SK-N-SH (cell line): ENCODE measurements around the gene MINK1. TPM values are rescaled to one million over a fixed set of nuclear protein-coding genes. Genes with fewer than 3 reads are reported as not detected.

Experiments
- CTCF ChIA-PET: fragments of 300-600, 350-600 bp; formaldehyde crosslinking; extraction: SDS; loops from one replicate; lab custom pipeline; 2021; lab: Yijun Ruan, JAX
- POLR2A ChIA-PET: fragments of 350-600 bp; sonication (Branson Sonifier 250); formaldehyde crosslinking; extraction: SDS; loops from one replicate; lab custom pipeline; 2020; ENCODE audit warnings: antibody characterized with exemption, inconsistent platforms; lab: Yijun Ruan, JAX
- DNase-seq: peaks from one replicate; pipeline ENCODE4 v3.0.0; 2012
- H2AFZ ChIP-seq: fragments of 200-600 bp; sonication (generic); 2 replicates; pipeline ENCODE4 v1.8.1; 2016; ENCODE audit warnings: antibody characterized with exemption, mild to moderate bottlenecking, low read depth
- H3F3A ChIP-seq: fragments of 200-600 bp; sonication (generic); replicated peaks from 2 replicates; pipeline ENCODE3; 2016; ENCODE audit warnings: antibody characterized with exemption, mild to moderate bottlenecking; ENCODE audit not compliant: insufficient read depth
- H3K27ac ChIP-seq, 2 experiments: fragments of 200-500 bp in 1 of 2; fragments of 200-600 bp in 1 of 2; sonication (Bioruptor generic) in 1 of 2; sonication (generic), shearing (Covaris generic) in 1 of 2; 2 replicates each; pipeline versions ENCODE4 v1.5.1 to v1.6.1; 2014 to 2016; ENCODE audit warnings: low read depth in 2 of 2, inconsistent platforms in 1 of 2, low read length in 1 of 2, mild to moderate bottlenecking in 1 of 2, mixed read lengths in 1 of 2
- H3K27me3 ChIP-seq: fragments of 200-600 bp; sonication (generic), shearing (Covaris generic); 2 replicates; pipeline ENCODE4 v1.6.1; 2016; ENCODE audit warnings: mixed run types; ENCODE audit not compliant: insufficient read depth
- H3K36me3 ChIP-seq, 2 experiments: fragments of 200-500 bp in 1 of 2; fragments of 200-600 bp in 1 of 2; sonication (Bioruptor generic) in 1 of 2; sonication (generic) in 1 of 2; replicated peaks in 1 of 2; 2 replicates each; pipeline versions ENCODE3 to v1.5.1; 2014 to 2016; ENCODE audit warnings: low read length in 1 of 2, mild to moderate bottlenecking in 1 of 2; ENCODE audit not compliant: insufficient read depth in 2 of 2, control insufficient read depth in 1 of 2
- H3K4me1 ChIP-seq, 2 experiments: fragments of 200-500 bp in 1 of 2; fragments of 200-600 bp in 1 of 2; sonication (Bioruptor generic) in 1 of 2; sonication (generic), shearing (Covaris generic) in 1 of 2; 2 replicates each; pipeline versions ENCODE4 v1.5.1 to v1.6.1; 2014 to 2016; ENCODE audit warnings: low read depth in 1 of 2, low read length in 1 of 2, mixed run types in 1 of 2; ENCODE audit not compliant: insufficient read depth in 2 of 2, control insufficient read depth in 1 of 2
- H3K4me2 ChIP-seq: fragments of 200-600 bp; sonication (generic), shearing (Covaris generic); 2 replicates; pipeline ENCODE4 v1.6.1; 2017; ENCODE audit warnings: mixed run types
- H3K4me3 ChIP-seq, 2 experiments: fragments of 200-500 bp in 1 of 2; fragments of 200-600 bp in 1 of 2; sonication (Bioruptor generic) in 1 of 2; sonication (generic), shearing (Covaris generic) in 1 of 2; 2 replicates each; pipeline versions ENCODE4 v1.5.1 to v1.8.1; 2014 to 2016; ENCODE audit warnings: low read depth in 2 of 2, inconsistent platforms in 1 of 2, low read length in 1 of 2, mild to moderate bottlenecking in 1 of 2, mixed read lengths in 1 of 2, moderate library complexity in 1 of 2
- H3K79me2 ChIP-seq: fragments of 200-600 bp; sonication (generic); 2 replicates; pipeline ENCODE4 v1.8.1; 2017; ENCODE audit warnings: mild to moderate bottlenecking; ENCODE audit not compliant: insufficient read depth
- H3K9ac ChIP-seq: fragments of 200-600 bp; sonication (generic); 2 replicates; pipeline ENCODE4 v1.6.1; 2017; ENCODE audit warnings: mixed run types
- H3K9me2 ChIP-seq: fragments of 200-600 bp; sonication (generic); 2 replicates; pipeline ENCODE4 v1.6.1; 2017; ENCODE audit warnings: mixed run types
- H3K9me3 ChIP-seq: fragments of 200-600 bp; sonication (generic); 2 replicates; pipeline ENCODE4 v1.6.1; 2017; ENCODE audit warnings: mixed run types, mild to moderate bottlenecking, moderate library complexity
- H4K20me1 ChIP-seq: fragments of 200-600 bp; sonication (generic); 2 replicates; pipeline ENCODE4 v1.6.1; 2017; ENCODE audit warnings: mild to moderate bottlenecking, mixed run types; ENCODE audit not compliant: insufficient read depth
- CHD2 ChIP-seq: fragments of 150-350 bp; IDR thresholded peaks from 2 replicates; pipeline ENCODE4 v1.6.1; 2018; ENCODE audit warnings: low read length; ENCODE audit not compliant: partially characterized antibody
- EZH2phosphoT487 ChIP-seq: fragments of 200-600 bp; sonication (generic); IDR thresholded peaks from 2 replicates; pipeline ENCODE4 v1.6.1; 2017; ENCODE audit warnings: low read depth, mixed run types, mild to moderate bottlenecking, antibody characterized with exemption, moderate library complexity, borderline replicate concordance
- FOXJ3 ChIP-seq: sonication (generic); formaldehyde crosslinking; IDR thresholded peaks from 2 replicates; pipeline ENCODE4 v1.5.1; 2020; ENCODE audit warnings: mild to moderate bottlenecking, missing genetic modification reagents
- FOXM1 ChIP-seq: IDR thresholded peaks from 2 replicates; pipeline ENCODE4 v1.4.0; 2012; ENCODE audit warnings: low read depth, mild to moderate bottlenecking
- JUND ChIP-seq: IDR thresholded peaks from 2 replicates; pipeline ENCODE4 v1.4.0; 2012
- NFIC ChIP-seq: IDR thresholded peaks from 2 replicates; pipeline ENCODE4 v1.4.0; 2012; ENCODE audit warnings: borderline replicate concordance
- NRF1 ChIP-seq: IDR thresholded peaks from 2 replicates; pipeline ENCODE4 v1.6.1; 2012; ENCODE audit warnings: low read depth, mild to moderate bottlenecking, low read length
- PBX3 ChIP-seq: IDR thresholded peaks from 2 replicates; pipeline ENCODE4; 2012
- POLR2AphosphoS5 ChIP-seq: IDR thresholded peaks from 2 replicates; pipeline ENCODE4 v1.6.1; 2012; ENCODE audit warnings: low read depth, low read length
- RCOR1 ChIP-seq: fragments of 150-350 bp; IDR thresholded peaks from 2 replicates; pipeline ENCODE4 v1.6.1; 2017; ENCODE audit warnings: antibody characterized with exemption, low read length
- REST ChIP-seq: IDR thresholded peaks from 2 replicates; pipeline ENCODE4 v1.6.1; 2012; ENCODE audit warnings: mild to moderate bottlenecking, low read depth, low read length, moderate library complexity
- RFX5 ChIP-seq: IDR thresholded peaks from 2 replicates; pipeline ENCODE4 v1.6.1; 2012; ENCODE audit warnings: mild to moderate bottlenecking, improper control_type of control experiment, low read length
- RXRA ChIP-seq: IDR thresholded peaks from 2 replicates; pipeline ENCODE4 v1.4.0; 2012; ENCODE audit warnings: low read depth, mild to moderate bottlenecking, borderline replicate concordance
- SIN3A ChIP-seq: IDR thresholded peaks from 2 replicates; pipeline ENCODE4 v1.6.1; 2012; ENCODE audit warnings: low read depth, mild to moderate bottlenecking, low read length, moderate library complexity, borderline replicate concordance
- TAF1 ChIP-seq: IDR thresholded peaks from 2 replicates; pipeline ENCODE4 v1.6.1; 2012; ENCODE audit warnings: low read depth, mild to moderate bottlenecking, low read length, moderate library complexity, borderline replicate concordance
- TCF12 ChIP-seq: IDR thresholded peaks from 2 replicates; pipeline ENCODE4 v1.4.0; 2012
- USF1 ChIP-seq: IDR thresholded peaks from 2 replicates; pipeline ENCODE4 v1.4.0; 2012; ENCODE audit warnings: low read depth, borderline replicate concordance
- USF2 ChIP-seq: fragments of 150-350 bp; IDR thresholded peaks from 2 replicates; pipeline ENCODE4 v1.6.1; 2017; ENCODE audit warnings: antibody characterized with exemption, low read length, low read depth, borderline replicate concordance
- YY1 ChIP-seq: IDR thresholded peaks from 2 replicates; pipeline ENCODE4 v1.4.0; 2012; ENCODE audit warnings: low read depth, mild to moderate bottlenecking
- WGBS: methylation state at CpG from one replicate; pipeline ENCODE4 v1.1.6; 2017; ENCODE audit warnings: low lambda C conversion rate; 5-methylcytosine and 5-hydroxymethylcytosine counted together
- polyA plus RNA-seq, 3 experiments: library from polyadenylated mRNA; depleted of rRNA; stranded (reverse); fragments of >200 nt; gene quantifications; 2 replicates each; pipeline ENCODE4 v1.2.3, GENCODE V29; 2012

MINK1 gene
- polyA plus RNA-seq, 1 of the 3 experiments (the other 2 are of a cell fraction) = 64.7 TPM

- TF ChIP-seq FOXM1 (no peak), RFX5 (no peak), RCOR1 (no peak), CHD2 (no peak), USF1 (no peak), EZH2phosphoT487 (no peak), RXRA (no peak), TAF1 (no peak), PBX3 (no peak), NRF1 (no peak), TCF12 (no peak), FOXJ3 (CRISPR knock-in tag) (no peak), JUND (no peak), NFIC (no peak), SIN3A (no peak), REST (no peak), YY1 (no peak), USF2 (no peak), POLR2AphosphoS5 (no peak)
- DNase-seq = no peak
- peaks cover 94% of the 10 kb centered on the region for H3K79me2 ChIP-seq
Observed at GRCh38 chr17:4845118-4845517, 12.0 kb downstream of the MINK1 start.

More at GRCh38 chr17:4845118-4845517, 12.0 kb downstream of the MINK1 start:
- H3K9ac ChIP-seq = no peak overlapping the region
- POLR2A ChIA-PET = no interaction called here
- no peaks in the 10 kb centered on the region for H3F3A ChIP-seq
- H3K4me3 ChIP-seq = no peak overlapping the region
- no peak overlapping the region for H2AFZ ChIP-seq
- WGBS = 92% methylated on average over 5 of the region's 5 CpGs
- no peaks in the 10 kb centered on the region for H3K27me3 ChIP-seq
- H4K20me1 ChIP-seq = peaks cover 70% of the 10 kb centered on the region
- H3K9me3 ChIP-seq = no peaks in the 10 kb centered on the region
- no peaks in the 10 kb centered on the region for H3K9me2 ChIP-seq
- no peak overlapping the region for H3K27ac ChIP-seq
- 0 out of 4 replicates have a peak, but pooled peaks cover 0 to under 1% of the 10 kb centered on the region in 2 experiments for H3K4me1 ChIP-seq
- H3K36me3 ChIP-seq = no peaks in the 10 kb centered on the region
- no peak overlapping the region for H3K4me2 ChIP-seq
- CTCF ChIA-PET = interaction anchor here (0.8 to 2.4 kb wide), 4 partner anchors 36 to 56 kb away, joined by 3 to 5 read pairs (median 4); partner anchors contain the start of gene GLTPD2
